ENCODE measurements around the gene LRRC26. TPM values are rescaled to one million over a fixed set of nuclear protein-coding genes. Genes with fewer than 3 reads are reported as not detected.

The LRRC26 gene
- total and polyA plus RNA-seq, 2 of the 13 experiments (the other 11 are each of a cell fraction or from before 2014, with no cell fraction given): not detected

DNA sequence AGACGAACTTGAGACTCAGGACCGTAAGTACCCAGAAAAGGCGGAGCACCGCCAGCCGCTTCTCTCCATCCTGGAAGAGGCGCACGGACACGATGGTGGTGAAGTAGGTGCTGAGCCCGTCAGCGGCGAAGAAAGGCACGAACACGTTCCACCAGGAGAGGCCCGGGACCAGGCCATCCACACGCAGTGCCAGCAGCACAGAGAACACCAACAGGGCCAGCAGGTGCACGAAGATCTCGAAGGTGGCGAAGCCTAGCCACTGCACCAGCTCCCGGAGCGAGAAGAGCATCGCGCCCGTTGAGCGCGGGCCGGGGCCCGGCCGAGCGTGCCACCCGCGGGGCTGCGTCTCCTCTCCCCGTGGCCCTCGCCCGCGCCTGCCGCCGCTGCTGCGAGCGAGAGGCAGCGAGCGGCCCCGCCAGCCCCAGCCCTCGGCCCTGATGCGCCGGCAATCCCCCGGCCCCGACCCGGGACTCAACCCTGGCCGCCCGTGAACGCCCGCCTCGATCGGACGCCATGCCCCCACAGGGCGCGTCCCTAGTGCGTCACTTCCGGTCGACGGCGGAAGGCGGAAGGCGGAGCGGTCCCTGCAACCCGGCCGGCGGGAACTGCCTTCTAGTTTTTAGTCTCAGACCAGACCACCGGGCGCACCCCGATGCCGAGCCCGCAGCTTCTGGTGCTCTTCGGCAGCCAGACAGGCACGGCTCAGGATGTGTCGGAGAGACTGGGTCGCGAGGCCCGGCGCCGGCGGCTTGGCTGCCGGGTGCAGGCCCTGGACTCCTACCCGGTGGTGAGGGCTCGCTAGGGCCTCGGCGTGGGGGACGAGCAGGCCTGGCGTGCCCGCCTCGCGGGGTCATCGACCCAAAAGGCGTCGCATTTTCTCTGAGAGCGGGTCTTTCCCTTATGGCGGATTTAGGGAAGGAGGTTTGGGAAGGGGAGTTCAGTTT is 35.5 kb upstream of the LRRC26 start, which contains the start of the genes NDOR1 and TMEM203 (continued):
- TF ChIP-seq, protein P1, sequence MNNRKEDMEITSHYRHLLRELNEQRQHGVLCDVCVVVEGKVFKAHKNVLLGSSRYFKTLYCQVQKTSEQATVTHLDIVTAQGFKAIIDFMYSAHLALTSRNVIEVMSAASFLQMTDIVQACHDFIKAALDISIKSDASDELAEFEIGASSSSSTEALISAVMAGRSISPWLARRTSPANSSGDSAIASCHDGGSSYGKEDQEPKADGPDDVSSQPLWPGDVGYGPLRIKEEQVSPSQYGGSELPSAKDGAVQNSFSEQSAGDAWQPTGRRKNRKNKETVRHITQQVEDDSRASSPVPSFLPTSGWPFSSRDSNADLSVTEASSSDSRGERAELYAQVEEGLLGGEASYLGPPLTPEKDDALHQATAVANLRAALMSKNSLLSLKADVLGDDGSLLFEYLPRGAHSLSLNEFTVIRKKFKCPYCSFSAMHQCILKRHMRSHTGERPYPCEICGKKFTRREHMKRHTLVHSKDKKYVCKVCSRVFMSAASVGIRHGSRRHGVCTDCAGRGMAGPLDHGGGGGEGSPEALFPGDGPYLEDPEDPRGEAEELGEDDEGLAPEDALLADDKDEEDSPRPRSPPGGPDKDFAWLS (CRISPR knock-in tag; IDR thresholded peaks at IDR 0.05; ENCODE audit: borderline replicate concordance): no peak
- no peak for TF ChIP-seq ZNF468 (CRISPR knock-in tag; IDR thresholded peaks at IDR 0.05)
- peak; percentile 90 for TF ChIP-seq ARNT2 (CRISPR knock-in tag; IDR thresholded peaks at IDR 0.05; ENCODE audit: low read depth)
- peak; percentile 84; the same call in 1 of the 2 replicates for TF ChIP-seq ZNF333 (CRISPR knock-in tag; IDR thresholded peaks at IDR 0.05; ENCODE audit: borderline replicate concordance)
- TF ChIP-seq ZNF670 (CRISPR knock-in tag; IDR thresholded peaks at IDR 0.05; ENCODE audit: borderline replicate concordance): peak; percentile 32; the same call in 1 of the 2 replicates
- TF ChIP-seq ZNF552 (CRISPR knock-in tag; IDR thresholded peaks at IDR 0.05; ENCODE audit: borderline replicate concordance): no peak
- peak; percentile 47; the same call in 1 of the 2 replicates for TF ChIP-seq CCDC6 (CRISPR knock-in tag; IDR thresholded peaks at IDR 0.05)
- TF ChIP-seq ZKSCAN5 (CRISPR knock-in tag; IDR thresholded peaks at IDR 0.05): no peak
- no peak for TF ChIP-seq ZNF879 (CRISPR knock-in tag; IDR thresholded peaks at IDR 0.05)
- no peak for TF ChIP-seq ZNF33A (CRISPR knock-in tag; IDR thresholded peaks at IDR 0.05; ENCODE audit: borderline replicate concordance)
- TF ChIP-seq KAT7 (CRISPR knock-in tag; IDR thresholded peaks at IDR 0.05; ENCODE audit: borderline replicate concordance): peak; percentile 88; the same call in 1 of the 2 replicates
- no peak for TF ChIP-seq TOPORS (CRISPR knock-in tag; IDR thresholded peaks at IDR 0.05)
- TF ChIP-seq ZBTB21 (CRISPR knock-in tag; IDR thresholded peaks at IDR 0.05): no peak
- peak; percentile 62 for TF ChIP-seq ESRRA (CRISPR knock-in tag; IDR thresholded peaks at IDR 0.05; ENCODE audit: low read depth)
- peak; percentile 72 for TF ChIP-seq ZNF547 (CRISPR knock-in tag; IDR thresholded peaks at IDR 0.05)
- TF ChIP-seq TEAD3 (CRISPR knock-in tag; optimal IDR thresholded peaks at IDR 0.05; ENCODE audit: borderline replicate concordance): peak; percentile 43
- no peak for TF ChIP-seq ZNF337 (CRISPR knock-in tag; IDR thresholded peaks at IDR 0.05; ENCODE audit: borderline replicate concordance, low read depth)
- 0 out of 2 replicates have a peak, but pooled peaks have one; percentile 56 for TF ChIP-seq ZNF335 (CRISPR knock-in tag; IDR thresholded peaks at IDR 0.05)
- 0 out of 2 replicates have a peak, but pooled peaks have one; percentile 24 for TF ChIP-seq RAD21 (CRISPR knock-in tag; IDR thresholded peaks at IDR 0.05)
- peak; percentile 93 for TF ChIP-seq THAP11 (CRISPR knock-in tag; IDR thresholded peaks at IDR 0.05)
- TF ChIP-seq, protein P2, sequence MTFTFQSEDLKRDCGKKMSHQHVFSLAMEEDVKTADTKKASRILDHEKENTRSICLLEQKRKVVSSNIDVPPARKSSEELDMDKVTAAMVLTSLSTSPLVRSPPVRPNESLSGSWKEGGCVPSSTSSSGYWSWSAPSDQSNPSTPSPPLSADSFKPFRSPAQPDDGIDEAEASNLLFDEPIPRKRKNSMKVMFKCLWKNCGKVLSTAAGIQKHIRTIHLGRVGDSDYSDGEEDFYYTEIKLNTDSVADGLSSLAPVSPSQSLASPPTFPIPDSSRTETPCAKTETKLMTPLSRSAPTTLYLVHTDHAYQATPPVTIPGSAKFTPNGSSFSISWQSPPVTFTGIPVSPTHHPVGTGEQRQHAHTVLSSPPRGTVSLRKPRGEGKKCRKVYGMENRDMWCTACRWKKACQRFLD (CRISPR knock-in tag; IDR thresholded peaks at IDR 0.05; ENCODE audit: borderline replicate concordance): peak; percentile 48; the same call in 1 of the 2 replicates
- peak; percentile 12; the same call in 1 of the 2 replicates for TF ChIP-seq TBX2 (CRISPR knock-in tag; IDR thresholded peaks at IDR 0.05; ENCODE audit: borderline replicate concordance)
- no peak for TF ChIP-seq EP300 (IDR thresholded peaks at IDR 0.05; ENCODE audit: low read depth in 2 of 2, low read length in 2 of 2)
- TF ChIP-seq EP300 (CRISPR knock-in tag; IDR thresholded peaks at IDR 0.05; ENCODE audit: borderline replicate concordance): no peak
- TF ChIP-seq, protein P3, sequence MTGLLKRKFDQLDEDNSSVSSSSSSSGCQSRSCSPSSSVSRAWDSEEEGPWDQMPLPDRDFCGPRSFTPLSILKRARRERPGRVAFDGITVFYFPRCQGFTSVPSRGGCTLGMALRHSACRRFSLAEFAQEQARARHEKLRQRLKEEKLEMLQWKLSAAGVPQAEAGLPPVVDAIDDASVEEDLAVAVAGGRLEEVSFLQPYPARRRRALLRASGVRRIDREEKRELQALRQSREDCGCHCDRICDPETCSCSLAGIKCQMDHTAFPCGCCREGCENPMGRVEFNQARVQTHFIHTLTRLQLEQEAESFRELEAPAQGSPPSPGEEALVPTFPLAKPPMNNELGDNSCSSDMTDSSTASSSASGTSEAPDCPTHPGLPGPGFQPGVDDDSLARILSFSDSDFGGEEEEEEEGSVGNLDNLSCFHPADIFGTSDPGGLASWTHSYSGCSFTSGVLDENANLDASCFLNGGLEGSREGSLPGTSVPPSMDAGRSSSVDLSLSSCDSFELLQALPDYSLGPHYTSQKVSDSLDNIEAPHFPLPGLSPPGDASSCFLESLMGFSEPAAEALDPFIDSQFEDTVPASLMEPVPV (CRISPR knock-in tag; IDR thresholded peaks at IDR 0.05): 0 out of 2 replicates have a peak, but pooled peaks have one; percentile 25

All from HepG2 (cell line).